Stimulated activated CD8-positive, alpha-beta memory T cell treated with anti-CD3 and anti-CD28 coated beads, Interleukin-12 subunit alpha, Interleukin-12 subunit beta, amount 100 ng/mL, for 4 hours (primary cell): ENCODE measurements around the gene TMEM237.

Experiments used
- DNase-seq: peaks from one replicate; pipeline ENCODE4 v3.0.0-alpha.2; 2020; ENCODE audit warnings: low read depth

The TMEM237 gene

GRCh38 chr2:201642086-201642578 lies 1.2 kb downstream of the TMEM237 start:
- no peak for DNase-seq

GRCh38 chr2:201639205-201639604 lies 4.1 kb downstream of the TMEM237 start:
- DNase-seq: no peak

GRCh38 chr2:201638326-201638725 lies 5.0 kb downstream of the TMEM237 start:
- DNase-seq: no peak

GRCh38 chr2:201633661-201634249 lies 9.5 kb downstream of the TMEM237 start:
- no peak for DNase-seq

GRCh38 chr2:201631041-201631440 lies 12.3 kb downstream of the TMEM237 start:
- DNase-seq: no peak

- no peak for DNase-seq
Observed at GRCh38 chr2:201630577-201630976, 12.7 kb downstream of the TMEM237 start.

- DNase-seq: no peak
Observed at GRCh38 chr2:201628545-201628944, 14.8 kb downstream of the TMEM237 start.

- no peak for DNase-seq
Observed at GRCh38 chr2:201622306-201622970, 20.9 kb downstream of the TMEM237 start.

- DNase-seq: no peak
Observed at GRCh38 chr2:201621293-201621999, 21.9 kb downstream of the TMEM237 start.

GRCh38 chr2:201618744-201619662 lies 24.3 kb downstream of the TMEM237 start:
- no peak for DNase-seq

GRCh38 chr2:201608021-201608420 lies 35.3 kb downstream of the TMEM237 start:
- DNase-seq: no peak

- DNase-seq: no peak
Observed at GRCh38 chr2:201607568-201607967, 35.7 kb downstream of the TMEM237 start.

- DNase-seq: no peak
Observed at GRCh38 chr2:201600906-201601305, 42.4 kb downstream of the TMEM237 start.

GRCh38 chr2:201597397-201597796 lies 45.9 kb downstream of the TMEM237 start:
- no peak for DNase-seq

- DNase-seq: no peak
Observed at GRCh38 chr2:201580486-201580885, 62.8 kb downstream of the TMEM237 start.

- DNase-seq: no peak
Observed at GRCh38 chr2:201579536-201579935, 63.8 kb downstream of the TMEM237 start.

GRCh38 chr2:201575971-201576370 lies 67.3 kb downstream of the TMEM237 start:
- DNase-seq: no peak

GRCh38 chr2:201574766-201575165 lies 68.5 kb downstream of the TMEM237 start:
- DNase-seq: no peak

- no peak for DNase-seq
Observed at GRCh38 chr2:201572846-201573508, 70.3 kb downstream of the TMEM237 start.
